GM21526 (cell line): ENCODE data around the gene ELL.

Source experiments
- ATAC-seq: cut with Tn5 transposase; IDR thresholded peaks from one replicate; pipeline ENCODE4 v1.9.1; 2021; ENCODE audit warnings: moderate library complexity; ENCODE audit not compliant: unreplicated experiment, low FRiP score

ELL gene

DNA sequence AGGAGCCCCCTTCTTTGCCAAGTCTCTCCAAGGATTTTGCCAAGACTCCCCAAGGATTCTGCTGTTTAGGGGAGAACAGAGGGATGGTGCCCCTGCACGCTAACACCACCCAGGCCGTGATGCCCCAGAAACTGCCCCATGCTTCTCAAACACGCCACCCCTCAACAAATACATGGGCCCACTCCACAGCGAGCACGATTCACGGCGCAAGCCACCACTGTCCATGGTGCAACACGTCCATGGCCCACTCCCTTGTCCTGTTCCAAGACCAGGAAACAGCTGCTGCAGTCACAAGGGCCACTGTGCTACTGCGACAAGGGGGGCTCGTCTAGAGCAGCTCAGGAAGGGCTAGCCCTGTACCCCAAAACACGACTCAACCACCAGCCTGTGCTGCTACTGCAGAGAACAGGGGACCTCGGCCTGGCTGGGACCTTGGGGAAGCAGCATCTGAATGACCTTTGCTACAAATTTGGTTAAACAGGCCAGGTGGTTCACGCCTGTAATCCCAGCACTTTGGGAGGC, 47.4 kb downstream of the ELL start:
- no peak for ATAC-seq

DNA sequence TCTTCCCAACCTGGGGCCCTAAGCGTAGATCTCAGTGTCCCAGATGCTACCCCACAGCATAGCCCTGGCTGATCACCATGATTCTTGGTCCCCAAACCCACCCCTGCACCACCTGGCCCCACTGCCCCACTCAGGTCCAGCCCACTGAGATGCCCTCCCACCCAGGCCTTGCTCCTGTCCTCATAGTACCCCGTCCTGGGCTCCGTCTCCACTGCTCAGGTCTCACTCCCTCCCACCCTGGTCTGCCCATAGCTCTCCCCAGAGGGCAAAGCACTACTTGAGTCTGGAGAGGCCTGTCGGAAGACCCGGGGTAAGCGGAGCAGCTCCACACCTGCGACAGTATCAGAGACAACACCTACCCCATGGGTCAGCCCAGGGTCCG, 48.2 kb downstream of the ELL start:
- ATAC-seq, result no peak

DNA sequence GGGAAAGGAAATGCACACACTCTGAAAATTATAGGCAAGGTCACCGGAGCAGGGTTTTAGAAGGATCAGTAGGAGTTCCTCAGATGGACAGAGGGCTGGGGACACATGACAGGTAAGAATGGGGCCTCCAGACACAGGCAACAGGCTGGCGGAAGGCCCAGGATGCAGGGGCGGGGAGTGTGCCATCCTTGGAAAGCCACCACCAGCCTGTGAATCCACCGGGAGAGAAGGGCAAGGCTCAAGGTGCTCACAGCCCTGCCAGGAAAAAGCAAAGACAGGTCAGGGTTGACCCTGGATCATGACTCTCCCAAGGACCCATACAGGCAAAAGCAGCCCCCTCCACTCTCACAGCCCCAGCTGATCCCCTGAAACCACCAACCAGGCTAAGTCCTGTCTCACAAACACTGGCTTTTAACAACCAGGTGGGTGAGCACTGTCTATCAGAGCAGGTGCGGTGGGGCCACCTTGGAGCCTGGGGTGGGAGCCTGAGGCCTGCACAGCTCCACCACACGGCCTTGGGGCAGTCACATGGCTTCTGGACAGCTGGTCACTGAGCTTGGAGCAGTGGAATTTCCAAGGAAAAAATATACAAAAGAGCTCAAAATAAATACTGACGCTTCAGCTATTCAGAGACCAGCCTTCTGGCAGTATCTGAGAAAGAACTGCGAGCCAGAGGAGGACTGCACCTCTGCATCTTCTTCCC, 48.7 kb downstream of the ELL start:
- no peak for ATAC-seq

DNA sequence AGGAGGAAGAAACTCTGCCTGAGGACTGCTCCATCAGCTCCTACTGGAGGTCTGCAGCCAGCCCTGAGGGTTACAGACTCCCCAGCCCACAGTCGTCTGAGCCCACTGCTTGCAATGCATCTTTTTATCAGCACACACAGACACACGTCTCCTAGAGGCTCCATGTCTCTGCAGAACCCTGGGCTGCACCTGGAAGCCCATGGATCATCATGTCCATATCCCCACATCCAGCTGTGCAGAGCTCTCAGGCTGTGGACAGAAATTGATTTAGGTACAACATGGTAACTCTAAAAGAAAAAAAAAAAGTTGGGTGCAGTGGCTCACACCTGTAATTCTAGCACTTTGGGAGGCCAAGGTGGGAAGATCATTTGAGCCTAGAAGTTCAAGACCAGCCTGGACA, 51.1 kb downstream of the ELL start:
- no peak for ATAC-seq

DNA sequence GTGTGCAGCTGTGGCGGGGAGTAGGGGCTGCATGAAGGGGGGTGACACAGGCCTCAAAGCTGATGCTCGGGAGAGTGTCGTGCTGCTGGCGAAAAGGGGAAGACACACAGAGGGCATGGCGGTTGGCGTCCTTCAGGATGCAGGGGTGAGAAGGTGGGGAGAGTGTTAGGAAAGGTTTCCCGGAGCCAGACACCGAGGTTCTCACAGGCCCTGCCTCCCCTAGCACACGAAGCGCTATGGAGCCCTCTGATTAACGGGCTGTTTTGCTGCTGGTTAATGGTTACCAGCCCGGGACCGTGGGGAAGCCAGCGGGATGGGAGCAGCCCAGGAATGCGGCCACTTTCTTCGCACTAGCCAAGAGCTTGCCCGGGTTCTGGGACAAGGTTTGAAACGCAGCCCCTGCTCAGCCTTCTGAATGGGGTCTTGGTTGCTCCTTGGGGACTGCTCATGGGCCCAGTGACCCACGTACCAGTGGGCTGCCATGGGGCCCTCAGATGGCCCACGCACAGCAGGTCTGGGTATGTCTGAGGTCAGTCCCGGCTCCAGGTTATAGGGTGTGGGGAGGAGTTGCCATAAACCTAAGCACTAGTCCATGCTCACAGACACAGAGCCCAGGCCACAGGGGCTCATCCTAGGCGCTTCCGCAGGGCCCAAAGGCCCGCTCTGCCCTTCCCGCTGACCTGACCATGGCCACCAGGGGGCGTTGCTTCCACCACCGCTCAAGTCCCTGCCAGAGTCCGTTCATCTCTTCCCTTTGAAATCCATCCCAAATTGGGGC, 52.6 kb downstream of the ELL start:
- ATAC-seq, result no peak

DNA sequence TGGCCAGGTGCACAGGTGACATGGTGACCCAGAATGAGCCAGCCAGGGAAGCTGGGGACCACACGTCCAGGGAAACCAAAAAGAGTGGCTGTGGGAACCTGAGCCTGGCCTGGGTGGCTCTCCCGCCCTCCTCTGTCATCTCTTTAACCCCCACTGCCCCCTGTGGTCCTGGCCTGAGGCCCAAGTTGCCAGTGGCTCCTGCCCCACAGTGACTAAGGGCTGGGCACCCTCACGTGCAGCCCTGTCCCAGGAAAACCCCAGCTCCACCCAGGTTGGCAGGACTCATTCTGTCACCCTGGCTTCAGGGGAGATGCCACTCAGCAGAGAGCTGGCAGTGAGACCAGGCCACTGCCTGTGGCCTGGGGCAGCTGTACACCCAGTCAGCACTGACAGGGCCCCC, 53.4 kb downstream of the ELL start:
- no peak for ATAC-seq

DNA sequence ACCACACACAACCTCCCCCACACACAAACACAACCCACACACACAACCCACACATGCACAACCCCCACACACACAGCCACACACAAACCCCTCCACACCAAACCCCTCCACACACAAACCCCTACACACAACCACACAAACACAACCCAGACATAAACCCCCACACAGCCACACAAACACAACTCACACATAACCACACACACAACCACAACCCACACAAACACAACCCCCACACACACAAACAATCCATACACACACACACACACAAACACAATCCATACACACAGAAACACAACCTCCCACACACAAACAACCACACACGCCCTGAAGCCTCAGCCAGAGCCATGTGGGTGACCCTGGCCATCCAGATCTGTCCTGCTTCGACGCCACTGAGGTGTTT, 53.9 kb downstream of the ELL start:
- no peak for ATAC-seq

DNA sequence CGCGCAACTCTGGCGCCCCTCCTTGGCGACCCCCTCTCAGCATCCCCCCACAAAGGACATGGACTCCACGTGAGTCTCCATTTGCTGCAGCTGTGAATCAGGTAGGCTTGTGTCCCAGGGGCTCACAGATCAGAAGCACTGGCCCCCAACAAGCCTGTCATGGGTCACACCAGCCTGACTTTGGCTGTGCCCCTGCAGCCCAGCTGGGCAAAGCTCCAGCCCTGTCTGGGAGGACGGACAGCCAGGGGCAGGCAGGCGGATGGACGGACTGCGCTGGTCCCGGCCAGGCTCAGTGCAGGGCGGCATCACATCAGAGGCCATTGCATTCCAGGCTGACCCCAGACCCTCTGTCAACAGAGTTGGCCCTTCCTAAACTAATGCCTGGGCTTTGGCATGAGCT, 55.5 kb downstream of the ELL start:
- ATAC-seq, result no peak

DNA sequence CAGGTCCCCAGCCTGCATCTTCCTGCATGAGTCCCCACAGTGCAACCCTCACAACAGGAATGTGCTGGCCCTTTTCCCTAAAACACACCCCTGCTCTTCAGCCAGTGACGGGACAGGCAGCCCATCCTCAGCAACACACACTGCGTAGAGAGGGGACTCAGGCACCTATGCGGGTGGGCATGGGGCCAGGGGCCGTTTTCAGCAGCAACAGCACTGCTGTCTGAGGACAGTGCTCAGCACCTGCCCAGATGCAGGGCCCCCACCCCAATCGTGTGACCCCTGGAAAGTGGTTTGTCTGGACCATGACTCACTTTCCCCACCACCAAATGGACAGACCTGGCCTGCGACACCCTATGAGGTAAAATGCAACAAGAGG, 55.9 kb downstream of the ELL start:
- no peak for ATAC-seq

DNA sequence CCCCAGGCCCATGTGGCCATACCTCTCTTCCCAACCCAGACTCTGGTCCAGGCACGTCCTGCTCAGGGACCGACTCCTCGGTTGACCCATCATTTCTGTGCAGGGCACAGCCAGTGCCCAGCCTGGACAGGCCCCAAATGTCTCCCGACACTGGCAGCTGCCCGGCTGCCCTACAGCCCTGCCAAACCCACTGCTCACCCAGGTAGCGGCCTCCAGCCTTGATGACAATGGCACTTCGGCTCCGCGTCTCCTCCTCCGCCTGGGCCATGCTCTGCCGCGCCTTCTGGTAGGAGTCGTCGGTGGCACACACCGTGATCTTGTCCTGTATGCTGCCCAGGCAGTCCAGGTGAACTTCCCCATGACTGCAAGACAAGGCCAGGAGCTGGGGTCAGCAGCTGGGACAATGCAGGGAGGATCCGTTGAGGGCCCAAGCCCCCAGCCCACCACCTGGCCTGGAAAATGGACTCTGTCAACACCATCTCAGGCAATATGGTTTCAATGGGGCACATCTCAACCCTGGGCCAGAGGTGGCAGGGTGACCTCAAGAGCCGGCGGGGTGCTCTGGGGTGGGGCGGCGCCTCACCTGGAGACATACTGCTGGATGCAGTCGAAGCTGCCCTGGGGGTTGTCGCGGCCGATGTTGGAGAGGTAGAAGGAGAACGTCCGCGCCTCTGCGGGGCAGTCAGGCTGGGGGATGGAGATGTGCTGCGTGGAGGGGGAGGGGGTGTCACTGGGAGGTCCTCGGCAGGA, 56.5 kb downstream of the ELL start:
- no peak for ATAC-seq

DNA sequence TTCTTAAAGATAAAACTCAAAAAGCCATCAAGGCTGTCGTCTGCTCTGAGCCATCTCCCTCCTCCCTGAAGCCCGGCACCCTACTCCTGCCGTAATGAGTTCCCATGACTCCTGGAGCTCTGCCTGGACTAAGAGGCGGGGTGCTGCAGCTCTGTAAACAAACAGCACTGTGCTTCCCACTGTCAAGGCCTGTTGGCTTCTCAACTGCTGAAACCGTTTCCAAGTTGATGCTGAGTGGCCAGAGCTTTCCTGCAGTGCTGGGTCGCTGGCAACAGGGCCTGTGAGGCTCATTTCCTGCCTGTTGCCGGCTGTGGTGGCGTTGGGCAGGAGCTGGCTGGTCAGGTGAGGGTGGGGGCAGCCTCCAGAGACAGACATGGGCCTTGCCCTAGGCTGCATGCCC, 57.2 kb downstream of the ELL start:
- no peak for ATAC-seq

DNA sequence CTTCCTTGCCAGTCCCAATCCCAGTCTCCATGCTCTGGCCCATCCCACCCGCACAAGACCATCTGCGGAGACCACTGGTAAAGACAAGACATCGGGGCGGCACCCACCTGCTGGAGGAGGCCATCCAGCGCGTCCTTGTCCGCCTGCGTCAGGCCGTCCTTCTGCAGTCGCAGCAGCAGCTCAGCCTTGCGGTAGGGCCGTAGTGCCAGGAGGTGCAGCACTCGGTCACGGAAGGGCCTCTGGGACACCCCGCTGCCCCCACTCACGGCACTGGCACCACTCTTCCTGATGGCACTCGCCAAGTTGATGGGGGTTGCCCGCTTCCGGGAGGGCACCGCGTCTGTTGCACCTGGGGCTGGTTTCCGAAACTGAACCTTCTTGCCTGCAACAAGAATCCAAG, 60.4 kb downstream of the ELL start:
- ATAC-seq, result no peak

DNA sequence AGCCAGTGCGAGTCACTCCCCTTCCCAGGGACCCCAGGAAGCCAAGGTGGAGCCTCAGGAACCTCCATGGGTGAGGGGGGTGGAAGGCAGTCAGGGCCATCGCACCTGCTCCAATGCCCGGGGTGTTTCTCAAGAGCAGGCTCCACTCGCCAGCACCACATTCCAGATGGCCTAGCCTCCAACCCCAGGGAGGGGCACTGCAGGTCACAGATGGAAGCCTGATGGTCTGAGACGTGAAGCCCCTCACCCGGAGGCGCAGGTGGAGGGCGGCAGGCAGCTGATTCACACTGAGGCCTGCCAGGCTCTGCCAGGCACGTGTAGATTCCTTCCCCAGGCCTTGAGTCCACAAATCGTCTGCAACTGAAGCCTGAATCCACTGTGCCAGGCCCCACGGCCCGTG, 61.0 kb downstream of the ELL start:
- ATAC-seq, result no peak

DNA sequence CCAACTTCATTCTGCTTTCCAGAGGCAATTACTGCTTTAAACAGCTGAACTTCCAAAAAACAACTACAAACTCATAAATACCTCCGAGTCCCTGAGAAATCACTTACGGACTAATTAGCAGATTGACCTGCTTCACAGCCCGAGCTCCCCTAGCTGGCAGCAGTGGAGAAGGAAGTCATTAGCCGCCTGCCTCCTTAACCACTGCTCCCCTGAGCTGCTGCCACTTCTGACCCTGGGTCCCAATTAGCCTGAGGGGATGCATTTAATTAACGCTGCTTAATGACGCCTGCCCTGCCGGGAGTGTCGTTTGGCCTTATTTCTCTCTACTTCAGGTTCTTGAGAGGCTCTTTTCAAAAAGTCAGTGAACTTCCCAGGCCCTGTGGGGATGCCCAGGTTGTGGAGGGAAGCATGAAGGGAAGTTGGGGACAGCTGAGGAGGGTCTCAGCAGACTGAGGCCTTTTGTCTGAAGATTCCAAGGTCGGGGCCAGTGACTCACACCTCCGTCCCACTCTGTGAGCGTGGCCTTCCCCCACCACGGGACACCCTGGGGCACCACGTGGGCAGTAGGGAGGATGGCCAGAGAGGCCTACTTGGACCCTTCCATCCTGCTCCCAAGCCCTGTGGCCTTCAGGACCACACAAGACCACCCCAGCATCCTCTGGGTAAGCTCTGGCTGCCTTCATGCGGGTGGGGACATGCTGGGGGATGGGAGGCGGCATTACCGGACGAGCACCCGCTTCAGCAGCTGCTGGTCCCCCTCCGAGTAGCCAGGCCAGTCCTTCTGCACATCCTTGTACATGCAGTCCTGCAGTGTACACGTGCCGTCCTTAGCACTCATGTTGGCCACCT, 64.2 kb downstream of the ELL start:
- no peak for ATAC-seq

DNA sequence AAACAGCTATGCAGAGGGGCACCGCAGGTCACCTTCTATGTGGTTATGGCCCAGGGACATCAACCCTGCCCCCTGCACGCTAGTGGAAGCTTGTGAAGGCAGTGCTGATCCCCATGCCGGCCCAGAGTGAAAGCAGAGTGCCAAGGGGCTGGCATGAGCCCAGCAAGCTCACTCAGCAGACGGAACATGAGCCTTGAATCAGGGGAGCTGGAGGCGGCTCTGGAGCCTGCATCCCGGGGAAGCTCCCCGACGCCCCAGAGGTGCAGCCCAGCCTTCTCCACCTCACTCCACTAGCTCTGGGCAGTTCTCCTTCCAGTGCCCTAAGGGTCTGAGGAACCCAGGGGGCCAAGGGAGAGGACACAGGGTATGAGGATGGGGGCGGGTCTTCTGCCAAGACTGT, 64.9 kb downstream of the ELL start:
- no peak for ATAC-seq

DNA sequence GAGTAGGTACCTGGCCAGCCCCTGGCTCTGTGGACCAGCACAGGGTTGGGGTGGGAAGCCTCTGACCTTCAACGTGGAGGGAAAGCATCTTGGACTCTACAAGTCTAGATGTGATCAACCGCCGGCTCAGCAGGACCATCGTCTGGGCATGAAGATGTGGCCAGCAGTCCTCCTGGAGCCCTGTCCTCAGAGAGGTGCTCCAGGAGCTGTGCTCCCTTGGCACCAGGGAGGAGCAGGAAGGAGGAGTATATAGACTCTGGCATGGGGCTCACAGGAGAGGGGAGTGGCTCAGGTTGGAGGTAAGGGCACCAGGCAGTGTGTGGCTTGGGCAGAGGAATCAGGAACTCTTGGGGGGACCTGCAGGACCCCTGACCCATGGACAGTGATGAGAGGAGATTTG, 65.6 kb downstream of the ELL start:
- no peak for ATAC-seq

DNA sequence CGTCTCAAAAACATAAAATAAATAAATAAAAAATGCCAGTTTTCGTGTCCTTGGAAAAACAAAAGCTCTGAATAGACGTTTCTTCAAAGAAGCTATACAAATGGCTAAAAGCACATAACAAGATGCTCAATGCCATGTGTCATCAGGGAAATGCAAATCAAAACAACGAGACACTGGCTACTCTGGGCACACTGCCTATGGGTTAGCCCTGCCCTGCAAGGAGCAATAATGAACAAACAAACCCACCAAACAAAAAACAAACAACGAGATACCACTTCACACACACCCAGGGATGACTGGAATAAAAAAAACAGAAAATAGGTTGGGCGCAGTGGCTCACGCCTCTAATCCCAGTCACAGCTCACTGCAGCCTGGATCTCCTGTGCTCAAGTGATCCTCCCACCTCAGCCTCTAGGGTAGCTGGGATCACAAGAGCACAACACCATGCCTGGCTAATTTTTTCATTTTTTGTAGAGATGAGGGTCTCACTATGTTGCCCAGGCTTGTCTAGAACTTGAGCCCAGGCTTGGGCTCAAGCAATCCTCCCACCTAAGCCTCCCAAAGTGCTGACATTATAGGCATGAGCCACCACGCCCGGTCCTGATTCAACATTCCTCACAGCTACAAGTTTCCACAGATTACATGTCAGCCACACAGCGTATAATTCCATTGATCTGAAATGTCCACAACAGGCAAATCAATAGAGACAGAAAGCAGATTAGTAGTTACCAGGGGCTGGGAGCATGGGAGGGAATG, 68.4 kb downstream of the ELL start:
- ATAC-seq, result no peak

DNA sequence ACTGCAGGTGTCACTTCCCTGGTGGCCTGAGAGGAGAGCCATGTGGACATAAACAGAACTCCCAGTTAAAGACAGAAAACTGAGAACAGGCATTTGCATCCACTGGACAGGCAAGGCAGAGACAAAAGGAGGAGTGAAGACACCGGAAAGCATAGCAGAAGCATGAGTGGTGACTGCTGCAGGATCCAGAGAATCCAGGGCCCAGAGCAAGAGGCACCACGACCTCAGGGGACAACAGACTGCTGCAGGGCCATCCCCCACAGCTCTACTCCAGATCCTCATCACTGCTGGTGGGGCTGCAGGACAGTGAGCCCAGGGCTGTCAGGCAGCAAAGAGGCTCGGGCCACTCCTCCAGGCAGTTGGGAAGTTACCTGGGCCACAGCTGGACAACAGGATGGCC, 69.5 kb downstream of the ELL start:
- no peak for ATAC-seq

DNA sequence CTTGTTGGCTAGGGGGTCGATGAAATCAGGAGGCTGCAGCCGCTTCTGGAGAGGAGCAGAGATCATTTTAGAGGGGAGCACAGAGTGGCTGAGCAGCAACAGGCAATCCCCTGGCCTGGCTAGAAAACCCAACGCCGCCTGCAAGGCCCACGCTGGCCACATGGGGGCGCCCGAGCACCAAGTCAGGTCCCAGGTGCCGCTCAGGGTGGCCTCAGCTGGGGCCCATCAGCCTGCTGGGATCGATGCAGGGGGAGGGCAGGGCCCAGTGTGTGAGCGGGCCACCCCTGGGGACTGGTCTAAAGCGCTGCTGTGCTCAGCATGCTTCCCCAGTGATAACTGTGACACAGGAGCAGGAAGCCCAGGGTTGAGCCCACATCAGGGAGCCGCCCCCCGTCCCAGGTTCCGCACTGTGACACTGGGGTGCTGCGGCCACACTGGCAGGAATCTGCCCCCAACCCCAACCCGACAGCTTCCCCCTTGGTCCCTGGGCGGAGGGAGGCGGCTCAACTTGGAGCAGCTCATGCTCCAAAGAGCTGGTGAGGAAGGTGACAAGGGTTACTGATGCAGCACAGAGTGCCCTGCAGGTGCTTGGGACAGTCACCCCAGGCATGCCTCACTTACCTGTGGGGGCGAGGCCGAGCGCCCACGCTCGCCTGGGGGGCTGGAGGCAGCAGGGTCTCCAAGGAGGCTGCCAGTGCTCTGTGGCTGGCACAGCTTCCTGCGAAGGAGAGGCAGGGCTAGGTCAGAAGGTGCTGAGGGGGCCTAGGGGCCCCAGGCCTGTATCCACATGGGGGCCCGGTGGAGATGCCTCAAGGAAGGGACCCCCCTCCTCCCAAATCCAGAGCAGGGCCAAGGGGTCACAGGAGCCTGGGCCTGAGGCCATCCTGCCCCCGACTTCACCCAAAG, 70.7 kb downstream of the ELL start:
- no peak for ATAC-seq
